Measurements from ENCODE around the gene HOXC12.

Gene HOXC12

DNA sequence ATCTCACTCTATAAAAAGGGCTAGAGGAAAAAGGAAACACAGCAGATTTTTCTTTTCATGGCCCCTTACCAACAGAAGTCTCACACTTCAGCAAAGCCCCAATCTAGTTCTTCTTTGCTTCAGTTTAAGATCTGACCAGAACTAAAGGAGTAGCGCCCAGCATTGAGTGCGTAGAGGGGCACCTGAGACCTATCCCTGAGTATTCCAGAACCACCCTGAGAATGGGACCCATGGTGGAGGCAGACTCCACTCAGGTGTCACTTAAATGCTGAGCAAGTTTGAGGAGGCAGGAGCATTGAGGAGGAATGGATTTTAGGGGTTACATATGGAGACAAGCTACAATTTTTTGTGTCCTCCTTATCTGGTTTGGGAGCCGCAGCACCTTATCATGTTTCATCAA is 16.4 kb downstream of the HOXC12 start:
- FAIRE-seq: no peak
- no peak for DNase-seq (ENCODE audit: low spot score)

GRCh38 chr12:53971686-53972085 is 17.0 kb downstream of the HOXC12 start:
- FAIRE-seq (no peak), DNase-seq (ENCODE audit: low spot score) (no peak)

DNA sequence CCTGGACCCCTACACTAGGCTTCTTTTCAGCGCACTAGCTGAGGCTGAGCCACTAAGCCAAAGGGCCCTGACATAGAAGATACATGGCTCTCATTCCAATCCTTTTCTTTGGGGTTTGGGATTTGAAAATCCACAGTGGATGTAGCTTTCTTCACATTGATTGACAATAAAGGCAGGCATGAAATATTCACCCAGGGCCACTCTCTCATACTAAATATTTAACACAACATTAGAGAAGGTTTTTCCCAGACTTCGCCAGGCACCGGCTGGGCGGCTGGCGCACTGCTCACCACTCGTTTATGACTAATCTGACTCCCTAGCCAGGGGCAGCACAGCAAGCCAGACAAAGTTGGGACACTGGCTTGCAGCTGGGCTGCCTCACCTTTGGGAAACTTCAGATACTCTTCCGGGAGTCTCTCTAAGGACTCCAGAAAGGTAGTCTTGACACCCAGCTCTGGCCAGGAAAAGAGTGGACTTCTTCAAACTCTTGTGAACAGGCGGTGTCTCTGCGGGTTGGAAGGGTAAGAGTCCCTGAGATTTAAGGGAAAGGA is 17.5 kb downstream of the HOXC12 start:
- peak; percentile 42 for FAIRE-seq
- peak; percentile 55 for DNase-seq (ENCODE audit: low spot score)

DNA sequence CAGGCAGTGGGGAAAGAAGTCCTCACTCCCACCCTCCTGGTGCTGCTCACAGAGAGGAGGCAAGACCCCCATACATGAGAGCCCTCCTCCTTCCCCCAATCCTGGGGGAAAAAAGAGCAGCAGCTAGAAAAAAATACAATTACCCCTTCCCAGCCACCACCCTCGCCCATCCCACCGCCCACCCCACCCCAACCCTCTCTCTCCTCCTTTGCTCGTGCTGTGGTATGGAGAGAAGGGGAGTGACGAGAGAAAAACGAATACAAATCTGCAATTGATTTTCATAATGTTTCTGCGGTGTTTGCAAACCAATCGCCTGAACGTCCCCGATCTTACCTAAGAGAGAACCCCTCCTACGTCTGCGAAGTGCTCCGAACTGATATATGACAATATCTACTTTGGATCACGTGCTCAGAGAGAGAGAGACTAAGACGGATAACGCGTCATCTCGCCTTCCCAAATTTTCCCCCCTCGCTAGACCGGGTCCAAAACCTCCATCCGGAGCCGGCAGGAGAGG is 18.1 kb downstream of the HOXC12 start, which contains the start of gene HOXC11:
Gene HOXC11, plus strand, starts transcription at position 405 of the 514 bp plus-strand sequence. CDS start 116 bp downstream, outside the sequence.
- DNase-seq (ENCODE audit: low spot score): no peak
- FAIRE-seq: no peak

DNA sequence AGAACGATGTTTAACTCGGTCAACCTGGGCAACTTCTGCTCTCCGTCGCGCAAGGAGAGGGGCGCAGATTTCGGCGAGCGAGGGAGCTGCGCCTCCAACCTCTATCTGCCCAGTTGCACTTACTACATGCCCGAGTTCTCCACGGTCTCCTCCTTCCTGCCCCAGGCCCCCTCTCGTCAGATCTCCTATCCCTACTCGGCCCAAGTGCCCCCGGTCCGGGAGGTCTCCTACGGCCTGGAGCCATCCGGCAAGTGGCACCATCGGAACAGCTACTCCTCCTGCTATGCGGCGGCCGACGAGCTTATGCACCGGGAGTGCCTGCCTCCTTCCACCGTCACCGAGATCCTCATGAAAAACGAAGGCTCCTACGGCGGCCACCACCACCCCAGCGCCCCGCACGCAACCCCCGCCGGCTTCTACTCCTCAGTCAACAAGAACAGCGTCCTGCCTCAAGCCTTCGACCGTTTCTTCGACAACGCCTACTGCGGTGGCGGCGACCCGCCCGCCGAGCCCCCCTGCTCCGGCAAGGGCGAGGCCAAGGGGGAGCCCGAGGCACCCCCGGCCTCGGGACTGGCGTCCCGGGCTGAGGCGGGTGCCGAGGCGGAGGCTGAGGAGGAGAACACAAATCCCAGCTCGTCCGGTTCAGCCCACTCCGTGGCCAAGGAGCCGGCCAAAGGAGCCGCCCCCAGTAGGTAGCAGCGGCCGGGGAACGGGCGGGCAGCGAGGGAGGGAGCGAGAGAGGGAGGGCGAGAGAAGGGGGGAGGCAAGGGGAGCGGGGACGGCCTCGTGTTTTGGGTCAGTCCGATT is 18.7 kb downstream of the HOXC12 start:
- FAIRE-seq: peak; percentile 44
- DNase-seq (ENCODE audit: low spot score): peak; percentile 74

DNA sequence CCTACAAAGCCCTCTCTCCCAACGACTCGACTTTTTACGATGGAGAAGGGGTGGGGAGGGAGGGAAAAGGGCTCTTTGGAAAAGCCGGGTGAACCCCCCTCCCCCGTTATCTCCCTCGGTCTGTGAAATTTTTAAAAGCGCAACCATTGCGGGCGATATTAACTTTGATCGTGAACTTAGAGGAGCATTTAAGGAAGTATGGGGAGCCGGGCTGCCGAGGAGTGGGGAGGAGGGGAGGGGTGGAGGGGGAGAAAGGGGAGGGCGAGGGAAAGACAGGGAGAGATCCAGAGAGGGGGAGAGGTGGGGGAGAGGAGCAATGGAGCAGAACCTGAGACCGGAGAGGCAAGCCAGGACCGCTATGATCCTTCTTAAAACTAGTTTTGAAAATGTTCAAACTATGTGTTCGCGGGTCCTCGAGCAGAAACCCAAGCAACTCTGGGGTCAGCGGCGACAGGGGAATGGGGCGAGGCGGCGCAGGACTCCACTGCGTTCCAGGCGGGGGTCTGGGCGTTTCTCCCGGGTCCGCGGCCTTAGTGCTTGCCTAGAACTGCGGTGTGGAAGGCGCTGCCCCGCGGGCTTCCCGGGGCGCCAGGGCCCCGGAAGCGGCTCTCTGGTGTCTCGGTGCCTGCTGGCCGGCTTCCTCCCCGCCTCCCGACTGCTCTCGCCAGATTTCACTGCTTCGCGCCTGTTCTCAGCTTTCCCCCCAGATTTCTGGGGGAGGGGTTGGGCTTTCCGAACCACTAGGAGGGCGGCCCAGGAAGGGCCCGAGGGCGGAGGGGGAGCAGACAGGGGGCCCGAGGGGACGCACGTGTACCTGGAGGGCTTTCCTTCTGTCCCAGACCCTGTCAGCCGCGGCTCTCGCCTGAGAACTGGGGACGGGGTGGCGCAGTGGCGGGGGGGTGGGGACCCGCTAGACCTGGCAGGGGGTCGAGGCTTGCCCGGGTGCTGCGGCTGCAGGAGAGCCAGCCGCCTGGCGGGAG is 19.7 kb downstream of the HOXC12 start, which contains the start of gene HOTAIR:
Gene HOTAIR, minus strand, starts transcription at position 871 of the 980 bp plus-strand sequence.
- DNase-seq (ENCODE audit: low spot score) (peak; percentile 53), FAIRE-seq (no peak)

- DNase-seq (ENCODE audit: low spot score): no peak
- FAIRE-seq: no peak
Observed at GRCh38 chr12:53975064-53975471, 20.4 kb downstream of the HOXC12 start.

DNA sequence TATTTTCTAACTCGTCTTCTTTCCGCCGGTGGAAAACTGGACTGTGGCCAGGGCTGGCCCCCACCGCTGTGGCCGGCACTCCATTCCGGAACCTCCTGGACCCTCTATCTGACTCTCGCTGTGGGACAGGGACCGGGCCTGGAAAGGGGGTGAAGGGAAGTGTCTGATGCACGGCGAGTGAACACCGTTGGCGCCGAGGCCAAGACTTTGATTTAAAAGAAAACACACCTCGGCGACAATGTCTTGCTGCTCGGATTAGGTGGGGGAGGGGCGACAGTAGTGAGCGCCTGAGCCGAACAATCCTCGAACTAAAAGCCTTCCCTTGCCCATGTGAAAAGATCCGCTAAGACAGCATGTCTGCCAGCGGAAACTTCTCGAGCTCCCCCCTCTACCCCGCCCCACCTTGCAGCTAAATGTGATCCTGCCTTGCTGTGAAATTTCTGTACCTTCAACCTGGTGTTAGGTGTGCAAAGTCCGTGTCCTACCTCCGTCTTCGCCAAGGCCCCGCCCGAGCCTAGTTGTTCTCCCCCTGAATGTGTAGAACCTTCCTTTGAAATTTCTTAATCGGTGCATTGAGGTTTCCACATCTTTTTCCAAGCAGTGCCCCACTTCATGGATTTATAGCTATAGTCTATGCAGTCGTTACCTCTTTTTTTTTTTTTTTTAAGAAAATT is 20.9 kb downstream of the HOXC12 start:
- no peak for FAIRE-seq
- no peak for DNase-seq (ENCODE audit: low spot score)

DNA sequence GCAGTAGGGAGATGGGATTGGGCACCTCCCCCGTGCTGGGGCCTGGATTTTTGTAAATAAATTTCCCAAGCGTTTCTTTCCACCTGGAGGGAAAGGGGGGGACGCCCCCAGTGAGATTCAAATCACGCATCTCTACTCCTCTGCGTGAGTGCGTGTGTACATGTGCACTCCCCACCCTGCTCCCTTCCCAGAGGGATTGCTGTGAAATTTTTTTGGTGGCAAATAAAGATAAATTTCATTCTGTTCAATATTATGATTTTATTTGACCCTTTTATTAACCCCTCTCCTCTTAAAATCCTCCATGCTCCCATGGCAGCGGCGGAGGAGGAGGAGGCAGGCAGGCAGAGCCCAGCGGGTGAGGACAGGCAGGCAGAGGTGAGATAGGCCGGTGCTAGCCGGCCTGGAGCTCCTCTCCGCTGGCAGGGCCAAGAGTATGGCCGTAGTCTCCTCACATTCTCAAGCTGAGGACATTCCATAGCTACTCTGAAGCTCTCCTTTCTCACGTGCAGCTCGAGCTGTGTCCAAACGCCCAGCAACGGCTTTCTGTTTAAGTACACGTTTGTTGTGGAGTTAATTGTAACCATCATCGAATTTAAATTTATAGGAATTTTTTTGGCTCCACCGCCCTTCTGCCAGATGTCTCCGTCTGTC is 21.6 kb downstream of the HOXC12 start:
- no peak for FAIRE-seq
- DNase-seq (ENCODE audit: low spot score): no peak

DNA sequence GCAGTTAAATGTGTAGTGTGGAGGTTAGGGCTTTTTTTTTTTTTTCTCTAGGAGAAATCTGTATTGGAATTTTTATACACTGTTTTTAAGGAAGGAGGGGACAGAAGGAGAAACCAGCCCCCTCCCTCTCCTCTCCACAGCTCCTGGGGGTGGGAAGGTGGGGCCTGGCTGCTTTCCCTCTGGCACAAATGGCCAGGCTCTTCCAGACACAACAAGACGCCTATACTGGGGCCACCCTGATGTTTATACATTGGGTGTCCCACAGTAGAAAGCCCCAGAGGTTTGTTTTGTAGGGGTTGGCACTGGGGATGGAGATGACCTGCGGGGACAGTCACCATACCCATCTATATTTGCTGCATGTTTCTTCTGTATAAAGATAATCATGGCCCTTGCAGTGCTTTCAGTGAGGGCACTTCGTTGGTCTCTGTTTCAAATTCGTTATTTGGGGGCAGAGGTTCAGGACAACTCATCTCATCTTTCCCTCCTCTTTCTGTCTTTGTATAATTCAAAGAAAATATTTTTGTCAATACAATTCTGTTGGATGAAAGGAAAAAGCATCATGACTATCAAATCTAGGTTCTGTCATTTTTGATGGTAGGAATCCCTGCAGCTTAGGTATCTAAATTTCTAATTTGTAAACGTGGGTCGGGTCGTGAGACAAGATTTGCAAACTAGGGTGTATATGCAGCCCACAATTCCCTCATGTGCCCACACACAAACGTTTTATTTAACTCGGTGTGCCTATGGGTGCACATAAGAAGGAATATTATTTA is 22.3 kb downstream of the HOXC12 start:
- FAIRE-seq (no peak), DNase-seq (ENCODE audit: low spot score) (no peak)

DNA sequence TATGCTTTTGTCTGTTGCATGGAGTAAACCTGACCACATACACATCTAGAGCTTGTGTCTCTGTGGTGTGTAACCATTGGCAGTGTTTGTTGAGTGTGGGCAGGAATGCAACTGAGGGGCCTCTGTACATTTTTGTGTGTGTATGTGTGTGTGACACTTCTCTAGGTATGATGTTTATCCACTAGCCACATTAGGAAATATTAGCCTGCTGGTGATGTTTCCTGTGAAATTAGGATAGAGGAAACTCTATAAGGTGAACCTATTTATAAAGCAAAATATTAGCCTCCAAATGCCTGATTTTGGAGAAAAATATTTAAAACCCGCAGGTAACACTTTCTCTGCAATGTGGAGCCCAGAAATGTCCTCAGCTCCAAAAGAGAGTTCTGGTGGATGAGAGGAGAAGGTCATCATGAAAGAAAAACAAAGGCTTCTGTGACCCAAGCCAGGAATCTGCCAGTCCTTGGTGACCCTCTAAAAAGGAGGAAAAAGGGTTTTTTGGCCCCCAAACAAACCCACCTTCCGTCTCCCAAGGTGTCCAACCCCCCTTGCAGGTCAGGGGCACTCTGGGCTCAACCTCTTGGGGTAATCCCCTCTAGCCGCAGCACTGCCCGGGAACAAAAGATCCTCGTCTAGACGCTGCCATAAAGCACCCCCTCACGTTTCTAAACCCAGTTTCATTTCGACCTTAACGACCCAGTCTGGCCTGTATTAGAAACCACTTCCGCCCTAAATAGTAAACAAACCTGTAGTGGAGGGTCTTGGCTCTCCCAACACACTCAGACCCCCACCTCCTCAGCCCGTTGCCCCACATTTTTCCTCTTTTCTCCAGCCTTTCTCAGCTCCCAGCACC is 23.1 kb downstream of the HOXC12 start:
- no peak for DNase-seq (ENCODE audit: low spot score)
- no peak for FAIRE-seq

DNA sequence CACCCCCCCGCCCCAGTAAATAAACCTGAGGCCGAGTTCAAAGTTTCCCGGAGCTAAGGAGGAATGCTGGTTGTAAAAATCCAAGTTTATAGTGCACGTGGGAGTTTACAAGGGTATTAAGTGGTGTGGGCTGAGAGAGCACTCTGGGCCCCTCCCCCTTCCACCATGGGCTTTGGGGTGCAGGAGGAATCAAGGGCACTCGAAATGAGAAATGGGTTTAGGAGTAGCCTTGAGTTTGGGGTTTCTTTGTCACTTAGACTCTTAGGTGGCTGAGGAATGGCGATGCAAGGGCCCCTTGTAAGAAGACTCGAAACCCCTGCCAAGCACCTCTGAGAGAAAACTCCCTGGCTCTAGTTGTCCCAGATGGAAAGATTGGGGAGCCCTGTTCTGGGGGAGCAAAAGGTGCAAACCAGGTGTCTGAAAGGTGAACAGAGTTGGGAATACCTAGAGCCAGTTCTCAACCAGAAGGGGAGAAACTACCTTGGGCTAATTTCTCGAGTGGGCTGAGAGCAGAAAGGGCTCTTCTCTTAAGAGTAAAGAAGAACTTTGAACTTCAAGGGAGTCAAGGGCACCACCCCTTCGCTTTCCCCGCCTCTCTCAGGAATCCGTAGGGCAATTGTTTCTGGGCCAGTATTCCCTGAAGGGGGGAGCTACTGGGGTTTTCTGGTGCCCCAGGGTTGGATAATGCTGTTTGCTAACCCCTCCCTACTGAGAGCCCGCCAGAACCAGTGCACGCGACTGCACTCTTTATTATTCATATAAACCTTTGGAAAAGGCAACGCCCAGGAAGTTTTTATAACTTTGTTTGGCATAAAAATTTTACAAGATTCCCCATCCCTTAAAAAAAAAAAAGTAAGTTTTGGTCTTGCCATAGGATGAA is 24.0 kb downstream of the HOXC12 start:
- no peak for FAIRE-seq
- no peak for DNase-seq (ENCODE audit: low spot score)

- FAIRE-seq (no peak), DNase-seq (ENCODE audit: low spot score) (no peak)
Observed at GRCh38 chr12:53980104-53980801, 25.6 kb downstream of the HOXC12 start.

DNA sequence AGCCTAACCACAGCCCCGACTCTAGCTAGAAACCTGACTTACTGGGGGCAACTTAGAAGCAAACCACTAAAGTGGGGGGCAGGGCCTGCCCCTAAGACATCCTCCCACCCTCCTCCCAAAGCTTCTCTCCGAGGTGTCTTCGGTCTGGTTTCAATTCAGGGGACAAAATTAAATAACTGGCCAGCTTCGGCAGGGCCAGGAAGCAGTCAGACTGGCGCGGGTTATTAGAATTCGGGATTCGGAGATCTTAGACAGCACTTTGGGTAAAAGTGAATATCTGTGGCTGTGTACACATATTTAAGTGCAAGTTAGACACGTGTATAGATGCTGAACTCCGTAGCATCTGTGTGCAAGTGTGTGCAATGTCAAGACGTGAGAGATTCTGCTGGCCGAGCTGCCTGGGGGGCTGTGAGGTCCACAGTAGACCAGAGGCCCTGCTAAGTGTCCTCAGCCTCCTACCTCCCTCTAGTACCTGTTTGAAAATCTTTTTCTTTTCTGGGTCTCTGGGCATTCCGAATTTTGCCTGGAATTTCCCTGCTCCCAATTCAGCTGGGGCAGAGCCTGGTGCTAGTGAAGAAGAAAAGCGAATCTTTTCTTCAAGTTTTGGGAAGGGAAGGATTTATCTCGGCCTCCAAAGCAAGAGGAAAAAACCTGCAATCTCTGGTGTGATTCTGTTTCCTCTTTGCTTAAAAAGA is 26.2 kb downstream of the HOXC12 start:
- DNase-seq (ENCODE audit: low spot score) (no peak), FAIRE-seq (no peak)

- DNase-seq (ENCODE audit: low spot score): no peak
- FAIRE-seq: no peak
Observed at GRCh38 chr12:53981634-53982565, 27.2 kb downstream of the HOXC12 start.
